CD4-positive, alpha-beta T cell treated with Interleukin-6 at 100 ng/mL for 8 hours (primary cell): Measurements from ENCODE around the gene CD28.

Experiments used
- DNase-seq: peaks from one replicate; pipeline ENCODE4 v3.0.0-alpha.2; 2020; ENCODE audit warnings: mixed read lengths, low spot score

CD28 gene

DNA sequence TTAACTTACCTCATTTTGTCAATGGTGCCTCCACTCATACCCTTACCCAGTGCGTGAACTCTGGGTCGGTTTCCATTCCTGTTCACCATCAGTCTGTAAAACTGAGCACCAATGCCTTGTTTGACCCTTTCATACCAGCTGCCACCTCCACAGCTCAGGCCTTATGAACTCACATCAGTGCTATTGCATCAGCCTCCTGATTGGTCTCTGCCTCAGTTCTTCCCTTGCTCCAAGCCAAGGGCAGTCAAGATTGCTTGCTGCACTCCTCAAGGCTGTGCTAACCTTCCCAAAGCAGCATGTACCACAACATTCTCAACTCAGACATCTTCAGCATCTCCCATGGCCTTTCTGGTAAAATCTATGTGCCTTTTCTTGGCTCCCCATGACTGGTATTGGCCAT lies 9.3 kb downstream of the CD28 start:
- DNase-seq, result no peak

DNA sequence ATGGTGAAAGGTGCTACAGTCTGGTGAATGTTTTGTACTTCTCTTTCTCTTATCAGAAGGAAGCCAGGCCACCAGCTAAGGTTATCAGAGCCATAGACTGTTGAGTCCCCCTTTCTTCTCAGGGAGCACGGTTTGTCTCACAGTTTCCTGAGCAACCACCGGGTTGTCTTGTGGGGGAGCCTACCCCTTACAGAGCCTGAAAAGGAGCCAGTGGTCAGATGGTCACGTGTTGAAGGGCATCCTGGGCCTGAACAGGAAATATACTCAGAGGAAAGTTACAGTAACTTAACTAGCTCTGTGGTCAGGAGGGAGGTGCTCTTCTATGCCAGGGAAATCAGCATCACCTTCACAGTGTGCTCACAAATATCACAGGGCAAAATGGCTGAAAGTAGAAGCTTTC lies 11.6 kb downstream of the CD28 start:
- peak; percentile 73 for DNase-seq

DNA sequence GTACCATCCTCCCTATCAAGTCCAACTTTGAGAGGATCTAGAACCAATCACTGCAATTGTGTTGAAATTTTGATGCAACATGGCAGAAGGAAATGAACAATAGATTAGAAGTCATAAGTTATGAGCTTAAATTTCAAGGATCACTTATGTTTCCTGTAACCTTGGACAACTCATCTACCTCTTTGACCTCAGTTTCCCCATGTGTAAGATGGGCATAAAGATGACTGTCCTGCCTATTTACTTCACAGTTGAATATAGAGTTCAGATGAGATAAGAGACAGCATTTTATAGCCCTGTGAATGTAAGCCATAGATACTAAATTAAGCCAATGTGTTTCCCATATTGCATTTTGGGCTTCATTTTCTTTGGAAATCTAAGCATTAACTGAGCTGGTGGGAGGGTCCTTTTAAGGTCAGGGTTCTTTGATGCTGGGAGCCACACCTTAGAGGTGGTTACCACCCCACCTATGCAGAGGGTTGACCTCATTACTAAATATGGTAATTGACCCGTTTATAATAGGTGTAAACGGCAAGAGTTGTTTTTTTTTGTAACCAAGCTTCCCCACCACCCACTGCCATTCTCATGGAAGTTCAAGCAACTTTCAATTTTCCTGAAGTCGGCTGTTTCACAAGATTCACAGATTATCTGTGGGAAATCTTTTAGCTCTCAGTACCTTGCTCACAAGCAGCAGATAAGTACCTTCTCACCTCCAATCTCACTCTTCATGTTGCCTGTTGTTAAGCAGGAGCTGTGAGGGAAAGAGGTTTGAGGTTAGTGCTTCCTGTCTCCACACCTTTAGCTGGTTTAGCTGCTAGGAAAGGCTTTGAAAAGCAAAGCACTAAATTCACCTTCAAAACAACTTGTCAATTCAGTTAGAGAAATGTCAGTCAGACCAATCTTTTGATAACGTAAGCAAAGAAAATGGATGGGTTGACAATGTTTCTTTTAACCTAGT lies 13.3 kb downstream of the CD28 start:
- DNase-seq, result peak; percentile 78

DNA sequence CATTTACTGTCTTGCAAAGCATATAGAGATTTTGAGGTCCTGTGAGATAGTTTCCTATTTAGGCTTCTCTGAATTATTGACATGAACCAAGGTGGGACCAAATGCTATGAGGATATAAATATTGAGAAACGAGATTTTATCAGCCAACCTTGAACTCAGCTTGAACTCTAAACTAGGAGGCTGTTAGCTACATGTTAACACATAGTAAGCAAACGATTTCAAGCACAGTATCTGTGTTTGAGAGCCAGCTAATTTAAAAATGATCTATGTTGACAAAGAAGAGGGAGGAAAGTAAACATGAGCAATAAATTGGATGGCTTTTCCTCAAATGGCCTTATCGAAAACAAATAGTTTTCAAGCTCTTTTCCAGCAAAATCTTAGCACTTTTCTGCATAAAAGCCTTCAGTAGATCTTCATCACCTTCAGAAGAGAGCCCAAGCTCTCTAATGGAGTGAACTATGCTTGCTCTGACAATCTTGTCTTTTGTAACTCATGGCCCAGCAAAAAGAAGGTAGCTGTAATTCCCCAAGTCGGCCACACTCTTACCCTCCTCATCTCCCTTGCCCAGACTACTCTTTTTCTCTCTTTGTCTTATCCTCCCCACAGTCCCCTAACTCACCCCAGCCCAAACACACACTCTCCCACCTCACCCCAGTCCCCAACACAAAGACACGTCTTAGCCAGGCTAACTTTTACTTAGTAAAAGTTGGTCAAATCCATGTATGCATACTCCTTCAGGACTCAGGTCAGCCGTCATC lies 14.7 kb downstream of the CD28 start:
- no peak for DNase-seq

DNA sequence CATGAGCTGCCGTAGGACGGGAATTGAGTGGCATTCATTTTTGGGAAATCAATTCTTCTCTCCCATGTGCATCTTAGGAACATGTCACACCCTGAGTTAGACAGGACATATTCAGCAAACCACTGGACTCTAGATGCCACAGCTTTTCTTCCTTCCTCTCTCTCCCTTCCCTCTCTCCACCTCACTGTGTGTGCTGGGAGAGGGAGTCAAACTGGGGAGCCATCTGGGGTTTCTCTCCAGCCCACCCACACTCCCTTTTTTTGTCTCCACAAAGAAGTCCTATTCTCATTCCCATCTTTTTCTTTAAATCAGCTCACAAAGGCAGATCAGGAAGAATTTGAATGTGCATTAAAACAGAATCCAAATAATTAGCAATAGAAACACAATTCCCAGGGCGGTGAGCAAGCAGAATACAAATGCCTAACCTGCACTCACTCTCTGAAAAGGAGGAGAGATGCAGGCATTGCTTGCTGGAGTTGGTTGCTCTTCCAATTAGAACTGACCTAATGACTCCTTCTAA lies 15.4 kb downstream of the CD28 start:
- no peak for DNase-seq

DNA sequence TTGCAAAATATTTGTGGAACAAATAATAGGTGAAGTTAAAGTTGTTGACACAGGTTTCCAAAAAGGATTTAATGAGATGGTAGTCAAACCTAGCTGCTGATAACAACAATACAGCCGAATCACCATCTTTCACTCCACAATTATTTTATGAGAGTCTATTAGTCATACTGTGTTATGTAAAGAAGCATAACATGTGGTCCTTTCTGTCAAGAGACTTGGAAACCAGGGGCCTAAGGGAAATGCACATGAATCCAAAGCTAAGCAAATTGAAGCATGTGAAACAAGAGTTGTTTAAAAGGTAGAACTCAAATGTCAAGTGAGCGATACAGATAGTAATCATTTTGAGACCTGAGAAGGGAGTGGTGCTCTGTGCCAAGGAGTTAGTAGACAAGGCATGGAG lies 16.0 kb downstream of the CD28 start:
- no peak for DNase-seq

DNA sequence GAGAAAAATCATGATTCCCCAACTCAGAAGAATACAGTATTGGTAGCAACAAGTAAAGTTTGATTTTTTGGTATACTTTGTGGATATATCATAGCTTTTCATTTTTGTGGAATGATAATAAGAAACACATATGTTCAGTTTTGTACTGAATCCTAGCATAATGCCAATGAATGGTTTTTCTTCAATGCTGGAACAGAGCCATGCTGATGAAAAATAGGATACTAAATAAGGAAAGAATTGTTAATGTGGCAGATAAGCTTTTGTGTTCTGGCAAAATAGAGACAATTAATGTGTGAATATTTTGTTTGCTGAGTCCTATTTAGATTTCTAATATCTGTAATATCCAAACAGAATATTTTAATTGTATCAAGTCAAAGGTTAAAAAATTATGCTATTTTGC lies 21.9 kb downstream of the CD28 start:
- no peak for DNase-seq

DNA sequence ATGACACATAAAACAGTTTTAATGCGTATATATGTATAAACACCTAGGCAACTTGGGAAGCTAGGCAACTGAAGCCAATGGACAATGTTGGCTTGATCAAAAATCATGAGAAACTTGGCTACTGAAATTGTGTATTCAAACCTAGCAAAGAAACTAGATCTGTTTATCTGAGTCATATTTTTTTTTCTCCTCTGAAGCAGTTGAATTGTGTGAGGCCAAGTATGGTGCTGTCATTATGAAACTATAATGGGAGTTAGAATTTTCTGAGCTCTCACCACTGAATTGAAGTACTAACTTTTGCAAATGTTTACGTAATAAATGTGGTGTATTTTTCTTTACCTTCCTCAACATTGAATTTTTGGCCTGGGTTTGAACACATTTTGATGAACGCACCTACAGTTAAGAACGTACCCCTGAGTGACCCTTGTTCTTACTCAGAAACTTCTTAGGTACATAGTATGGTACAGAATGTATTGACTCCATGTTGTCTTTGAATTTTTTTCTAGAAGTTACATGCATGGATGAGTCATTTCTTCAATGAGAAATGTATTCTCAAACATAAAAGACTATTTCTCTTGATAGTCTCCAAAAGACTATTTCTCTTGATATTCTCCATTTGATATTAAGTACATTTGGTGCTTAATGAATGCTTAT lies 23.8 kb downstream of the CD28 start:
- DNase-seq, result no peak

DNA sequence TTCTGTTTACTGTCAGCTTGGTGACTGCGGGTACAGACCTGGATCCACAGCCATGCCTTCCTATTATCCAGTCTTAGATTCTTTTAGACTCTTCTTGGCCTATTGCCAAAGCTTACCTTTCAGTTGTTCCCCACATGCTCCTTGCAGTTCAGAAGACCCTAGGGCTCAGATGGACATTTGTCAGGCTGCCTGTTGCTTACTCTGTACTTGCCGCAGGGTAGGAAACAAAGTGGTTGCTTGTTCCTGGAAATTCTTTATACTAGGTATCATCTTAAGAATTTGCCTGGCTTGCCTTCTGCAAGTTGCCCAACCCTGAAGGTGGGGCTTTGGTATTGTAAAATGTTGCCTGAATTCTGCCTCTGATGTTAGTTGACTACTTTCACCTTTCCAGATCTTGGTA lies 24.4 kb downstream of the CD28 start:
- DNase-seq, result no peak

DNA sequence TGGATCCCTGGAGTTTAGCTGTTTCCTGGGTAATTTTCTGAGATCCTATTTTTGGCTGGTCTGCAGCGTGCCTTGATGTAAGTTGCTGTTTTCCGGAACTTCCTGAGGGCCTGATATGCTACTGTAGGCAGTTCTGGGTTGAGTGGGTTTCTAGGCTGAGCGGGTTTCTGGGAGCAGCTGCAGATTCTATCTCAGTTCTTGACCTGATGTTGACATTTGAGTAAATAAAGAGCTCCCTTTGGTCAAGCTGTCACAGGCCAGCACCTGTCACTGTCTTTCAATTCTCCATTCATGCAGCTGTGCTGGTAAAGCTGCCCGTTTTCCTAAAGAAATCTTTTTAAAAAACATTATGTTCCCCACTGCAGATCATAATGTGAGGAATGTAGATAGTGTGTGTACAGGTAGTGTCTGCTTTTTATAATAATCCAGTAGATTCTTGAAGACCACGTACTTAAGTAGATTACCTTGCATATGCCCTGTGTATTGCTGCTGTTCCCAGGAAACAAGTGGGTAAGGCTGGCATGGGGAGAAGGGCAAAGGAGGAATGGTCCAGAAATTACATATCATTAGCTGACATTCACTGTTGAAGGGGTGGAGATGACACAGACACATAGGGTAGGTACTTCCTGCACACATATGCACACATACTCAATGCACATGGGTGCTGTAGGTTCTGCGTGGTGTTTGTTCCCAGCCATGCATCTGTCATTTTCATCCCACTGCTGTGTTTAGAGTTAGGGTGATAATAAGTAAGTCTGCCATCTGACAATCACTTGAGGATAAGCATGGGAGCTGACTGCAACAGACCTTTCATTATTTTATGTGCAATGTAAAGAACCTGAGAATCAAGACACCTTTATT lies 25.9 kb downstream of the CD28 start:
- no peak for DNase-seq

DNA sequence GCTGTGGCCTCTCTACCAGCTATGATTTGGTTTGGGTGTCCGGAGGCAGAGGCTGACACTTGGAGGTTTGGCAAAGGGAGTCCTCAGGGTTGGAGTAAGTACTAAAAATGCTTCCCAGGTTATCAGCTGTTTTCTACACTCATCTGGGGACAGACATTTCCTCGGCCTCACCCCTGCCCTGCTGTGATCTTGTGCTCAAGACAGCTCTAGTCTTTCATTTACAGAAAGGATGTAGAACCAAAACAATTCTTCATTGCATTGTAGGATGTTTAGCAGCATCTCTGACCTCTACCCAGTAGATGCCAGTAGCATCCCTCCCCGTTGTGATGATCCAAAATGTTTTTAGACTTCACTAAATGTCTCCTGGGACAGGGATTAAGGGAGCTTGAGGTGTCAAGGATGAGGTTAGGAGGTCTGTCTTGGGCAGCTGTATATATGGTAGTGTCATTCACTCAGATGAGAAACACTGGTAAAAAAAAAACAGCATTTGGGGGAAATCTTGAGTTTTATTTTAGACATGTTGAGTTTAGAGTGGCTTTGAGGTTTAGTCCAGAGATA lies 26.6 kb downstream of the CD28 start:
- no peak for DNase-seq

DNA sequence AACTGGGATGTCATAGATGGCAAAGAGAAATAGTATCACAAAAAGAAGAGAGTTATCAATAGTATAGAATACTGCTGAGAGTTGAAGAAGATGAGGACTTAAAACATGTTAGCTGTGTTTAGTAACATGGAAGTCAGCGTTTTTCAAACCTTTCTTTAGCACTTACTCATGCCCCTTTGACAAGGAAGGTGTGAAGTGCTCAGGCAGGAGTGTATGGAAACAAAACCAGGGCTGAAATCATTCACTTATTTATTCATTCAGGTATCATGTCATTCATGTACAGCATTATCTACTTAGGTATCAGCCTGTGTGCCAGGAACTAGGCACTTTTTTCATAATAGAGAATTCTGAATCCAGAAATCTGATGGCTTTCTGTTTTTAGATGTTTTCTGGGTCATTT lies 27.2 kb downstream of the CD28 start:
- no peak for DNase-seq

DNA sequence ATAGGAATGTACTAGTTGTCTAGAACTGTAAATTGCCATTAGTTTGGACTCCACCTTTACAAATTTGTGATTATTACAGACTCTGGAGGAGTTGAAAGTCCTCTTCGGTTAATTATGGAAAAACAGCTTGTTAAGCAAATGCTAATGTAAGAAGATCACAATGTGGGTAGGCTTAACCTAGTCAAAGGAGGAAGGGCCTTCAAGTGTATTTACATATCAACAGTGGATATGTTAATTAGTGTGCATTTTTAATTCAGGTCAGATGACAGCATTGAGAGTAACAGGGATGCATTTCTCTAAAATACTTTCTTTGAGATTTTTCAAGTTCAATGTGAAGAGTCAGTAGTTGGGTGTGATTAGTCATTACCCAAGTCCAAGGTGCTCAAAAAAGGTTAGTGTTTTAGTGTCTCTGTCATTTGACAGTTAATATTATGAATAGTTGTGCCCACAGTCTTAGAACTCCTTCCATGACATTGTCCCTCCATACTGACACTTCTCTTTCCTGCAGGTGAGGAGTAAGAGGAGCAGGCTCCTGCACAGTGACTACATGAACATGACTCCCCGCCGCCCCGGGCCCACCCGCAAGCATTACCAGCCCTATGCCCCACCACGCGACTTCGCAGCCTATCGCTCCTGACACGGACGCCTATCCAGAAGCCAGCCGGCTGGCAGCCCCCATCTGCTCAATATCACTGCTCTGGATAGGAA lies 28.0 kb downstream of the CD28 start:
- no peak for DNase-seq

DNA sequence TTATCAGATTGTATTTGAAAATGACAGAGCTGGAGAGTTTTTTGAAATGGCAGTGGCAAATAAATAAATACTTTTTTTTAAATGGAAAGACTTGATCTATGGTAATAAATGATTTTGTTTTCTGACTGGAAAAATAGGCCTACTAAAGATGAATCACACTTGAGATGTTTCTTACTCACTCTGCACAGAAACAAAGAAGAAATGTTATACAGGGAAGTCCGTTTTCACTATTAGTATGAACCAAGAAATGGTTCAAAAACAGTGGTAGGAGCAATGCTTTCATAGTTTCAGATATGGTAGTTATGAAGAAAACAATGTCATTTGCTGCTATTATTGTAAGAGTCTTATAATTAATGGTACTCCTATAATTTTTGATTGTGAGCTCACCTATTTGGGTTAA lies 30.9 kb downstream of the CD28 start:
- DNase-seq, result no peak

DNA sequence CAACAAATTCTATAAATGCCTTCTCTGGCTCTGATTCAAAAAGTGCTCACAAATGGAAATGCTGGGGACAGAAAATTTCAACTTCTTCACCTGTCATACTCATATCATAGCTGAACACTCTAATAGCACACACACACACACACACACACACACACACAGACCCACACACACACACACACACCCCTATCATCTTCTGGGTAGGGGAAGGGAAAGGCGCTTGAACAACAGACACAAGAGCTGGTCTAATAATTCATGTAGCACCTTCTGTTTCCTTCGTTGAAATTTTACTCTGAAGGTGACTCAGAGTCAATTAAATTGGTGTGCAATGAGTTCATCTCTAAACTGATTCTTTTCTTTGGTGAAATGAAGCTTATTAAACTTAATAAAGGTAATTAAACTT lies 32.9 kb downstream of the CD28 start:
- peak; percentile 48 for DNase-seq

DNA sequence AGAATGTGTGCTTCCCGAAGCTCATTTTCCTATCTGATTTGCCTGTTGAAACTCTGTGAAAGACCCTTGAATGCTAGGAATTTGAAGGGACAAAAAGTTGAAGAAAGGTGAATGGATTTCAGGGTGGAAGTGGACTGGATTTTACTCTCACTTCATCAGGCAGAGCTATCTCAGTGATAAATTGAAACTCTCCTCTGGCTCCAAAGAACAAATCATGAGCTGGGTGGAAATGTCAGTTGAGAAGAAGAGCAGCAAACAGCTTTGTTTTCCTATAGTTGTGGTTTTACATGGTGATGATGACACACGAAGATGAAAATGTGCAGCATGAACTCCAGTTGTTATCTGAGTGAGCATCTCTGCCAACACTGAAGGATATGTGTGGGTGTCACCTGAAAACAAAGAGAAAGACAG lies 34.4 kb downstream of the CD28 start:
- peak; percentile 82 for DNase-seq

DNA sequence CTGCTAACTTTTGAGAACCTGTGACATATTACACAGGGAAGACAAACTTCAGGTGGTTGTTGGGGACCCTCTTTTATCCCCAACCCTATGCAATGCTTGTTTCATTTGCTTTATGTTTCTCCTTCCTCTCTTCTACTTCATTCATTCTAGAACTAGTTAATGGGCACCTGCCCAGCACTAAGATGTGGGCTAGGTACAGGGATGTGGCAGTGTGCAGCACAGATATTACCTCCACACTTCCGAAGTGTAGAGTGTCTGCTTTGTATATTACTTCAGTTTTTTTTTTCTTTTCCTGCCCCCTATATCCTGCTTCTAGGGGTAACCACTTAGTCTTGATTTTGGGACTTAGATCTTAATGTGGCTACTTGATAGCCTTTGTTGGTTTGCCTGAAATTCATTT lies 35.1 kb downstream of the CD28 start:
- DNase-seq, result peak; percentile 41

DNA sequence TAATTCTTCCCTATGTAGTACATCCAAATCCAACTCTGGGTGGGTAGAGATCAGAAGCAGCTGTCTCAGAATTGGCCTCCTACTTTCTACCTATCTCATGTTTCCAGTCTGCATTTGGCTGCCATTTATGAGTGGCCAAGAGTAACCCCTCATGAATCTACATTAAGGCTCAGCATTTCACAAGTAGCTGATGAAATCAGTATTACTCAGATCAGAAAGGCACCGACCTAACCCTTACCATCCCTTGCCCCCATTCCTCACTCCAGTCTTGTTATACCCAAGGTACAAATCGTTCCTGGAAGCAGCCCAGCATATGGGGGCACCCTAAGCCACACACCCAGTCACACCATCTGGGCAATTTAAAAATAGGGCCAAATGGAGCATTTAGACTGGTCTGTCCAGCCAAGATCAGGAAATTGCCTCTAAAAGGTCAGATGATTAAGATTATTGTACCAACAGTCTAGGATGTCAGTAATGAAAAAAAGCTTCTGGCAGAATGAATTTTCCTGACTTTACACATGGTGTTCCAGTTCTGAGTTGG lies 37.1 kb downstream of the CD28 start:
- no peak for DNase-seq

DNA sequence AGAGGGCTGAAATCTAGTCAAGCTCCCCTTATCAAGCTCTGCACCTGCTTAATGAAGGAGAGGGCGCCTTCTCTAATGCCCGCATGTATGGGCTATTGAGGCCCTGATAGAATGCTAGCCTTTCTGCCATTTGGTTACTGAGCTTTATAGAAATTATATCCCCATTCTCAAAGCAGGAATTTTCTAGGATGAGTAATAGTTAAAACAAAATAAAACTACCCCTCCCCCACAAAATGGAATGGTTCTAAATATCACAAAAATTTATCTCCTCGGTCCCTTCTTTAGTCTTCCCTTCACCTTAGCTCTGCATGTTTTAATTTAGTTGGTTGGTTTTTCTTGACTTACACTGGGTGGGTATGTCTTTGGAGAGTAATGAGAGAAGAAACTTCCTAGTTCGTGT lies 37.7 kb downstream of the CD28 start:
- no peak for DNase-seq

DNA sequence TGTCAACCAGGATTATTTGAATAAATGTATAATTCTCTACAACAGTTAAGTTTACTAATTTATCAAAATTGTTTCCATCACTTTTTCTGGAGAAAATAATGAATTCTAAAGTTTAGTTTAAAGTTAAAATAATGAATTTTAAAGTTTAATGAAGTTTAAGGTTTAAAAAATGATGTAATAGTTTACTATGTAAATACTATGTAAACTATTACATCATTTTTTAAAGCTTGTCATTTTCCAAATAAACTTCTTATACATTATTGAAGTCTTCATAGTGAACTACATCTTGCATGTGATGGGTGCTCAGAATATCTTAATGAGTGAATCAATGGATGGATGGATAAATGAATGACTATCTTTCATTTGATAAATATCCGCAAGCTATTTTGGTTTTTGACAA lies 38.8 kb downstream of the CD28 start:
- DNase-seq, result no peak
